Keratinocyte (primary cell): ENCODE measurements around the gene MEX3C.

Experiments
- EZH2 ChIP-seq: IDR thresholded peaks from one replicate; pipeline ENCODE4 v1.6.1; 2012; ENCODE audit warnings: inconsistent platforms, mild to moderate bottlenecking, low read length, moderate library complexity
- TF ChIP-seq, protein P1 (sequence below), 3 experiments: IDR thresholded peaks in 1 of 3; conservative IDR thresholded peaks in 1 of 3; optimal IDR thresholded peaks in 1 of 3; 2 replicates in 2 of 3; 3 replicates in 1 of 3; pipeline versions ENCODE3 to v1.5.1; 2011; ENCODE audit warnings: low read length in 3 of 3, mild to moderate bottlenecking in 3 of 3, moderate library complexity in 2 of 3, control low read depth in 1 of 3, inconsistent platforms in 1 of 3; ENCODE audit not compliant: insufficient read depth in 2 of 3; ENCODE audit errors: extremely low read depth in 1 of 3

DNA sequence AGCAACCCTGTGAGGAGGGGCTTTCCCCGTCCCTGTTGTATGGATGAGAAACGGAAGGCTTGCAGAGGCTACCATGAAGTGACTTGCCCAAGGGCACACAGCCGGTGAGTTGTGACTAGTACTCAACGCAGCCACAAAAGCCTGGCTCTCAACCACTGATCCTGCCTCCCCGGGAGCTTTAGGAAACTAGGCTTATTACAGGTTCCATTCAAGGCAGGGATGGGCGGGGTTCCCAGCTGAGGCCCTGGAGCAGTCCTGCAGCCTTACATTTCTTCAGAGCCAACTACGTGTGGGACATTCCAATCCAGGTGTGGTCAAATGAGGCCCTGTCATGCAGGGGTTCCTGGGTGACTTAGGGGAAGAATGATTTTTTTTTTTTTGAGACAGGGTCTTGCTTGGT lies 59.6 kb downstream of the MEX3C start:
- TF ChIP-seq, protein P1, sequence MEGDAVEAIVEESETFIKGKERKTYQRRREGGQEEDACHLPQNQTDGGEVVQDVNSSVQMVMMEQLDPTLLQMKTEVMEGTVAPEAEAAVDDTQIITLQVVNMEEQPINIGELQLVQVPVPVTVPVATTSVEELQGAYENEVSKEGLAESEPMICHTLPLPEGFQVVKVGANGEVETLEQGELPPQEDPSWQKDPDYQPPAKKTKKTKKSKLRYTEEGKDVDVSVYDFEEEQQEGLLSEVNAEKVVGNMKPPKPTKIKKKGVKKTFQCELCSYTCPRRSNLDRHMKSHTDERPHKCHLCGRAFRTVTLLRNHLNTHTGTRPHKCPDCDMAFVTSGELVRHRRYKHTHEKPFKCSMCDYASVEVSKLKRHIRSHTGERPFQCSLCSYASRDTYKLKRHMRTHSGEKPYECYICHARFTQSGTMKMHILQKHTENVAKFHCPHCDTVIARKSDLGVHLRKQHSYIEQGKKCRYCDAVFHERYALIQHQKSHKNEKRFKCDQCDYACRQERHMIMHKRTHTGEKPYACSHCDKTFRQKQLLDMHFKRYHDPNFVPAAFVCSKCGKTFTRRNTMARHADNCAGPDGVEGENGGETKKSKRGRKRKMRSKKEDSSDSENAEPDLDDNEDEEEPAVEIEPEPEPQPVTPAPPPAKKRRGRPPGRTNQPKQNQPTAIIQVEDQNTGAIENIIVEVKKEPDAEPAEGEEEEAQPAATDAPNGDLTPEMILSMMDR (optimal IDR thresholded peaks at IDR 0.05 in 1 of 3, IDR thresholded peaks at IDR 0.05 in 1 of 3, conservative IDR thresholded peaks at IDR 0.05 in 1 of 3; ENCODE audit: extremely low read depth in 1 of 3, insufficient read depth in 2 of 3, low read length in 3 of 3), result no peak
- TF ChIP-seq EZH2, result no peak
